Glomerular visceral epithelial cell (primary cell): ENCODE results near the gene ROPN1.
"Not testable (repeated sequence)": the region's sequence is repeated elsewhere in the genome, so short reads cannot be mapped to it uniquely, and the experiment has no call there.

Experiments used
- DNase-seq: peaks from one replicate; pipeline ENCODE4 v3.0.0-alpha.2; 2016; ENCODE audit errors: extremely low spot score

ROPN1 gene

DNA sequence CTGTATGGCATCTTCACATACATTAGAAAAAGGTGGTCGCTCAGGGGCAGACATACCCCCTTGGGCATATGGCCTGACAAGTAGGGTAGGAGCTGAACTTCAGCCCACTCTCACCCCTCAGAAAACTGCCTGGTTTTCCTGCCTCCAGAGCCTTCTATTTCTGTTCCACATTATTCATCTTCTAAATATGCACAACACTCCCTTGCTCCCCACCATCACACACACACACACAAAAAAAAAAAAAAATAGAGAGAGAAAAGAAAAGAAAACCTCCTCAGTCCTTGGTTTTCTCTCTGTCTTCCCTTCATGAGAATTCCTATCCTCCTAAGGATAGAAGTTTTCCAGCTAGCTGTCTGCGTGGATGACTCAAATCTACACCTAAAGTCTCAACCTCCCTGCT is 5.6 kb upstream of the ROPN1 start:
- DNase-seq, result no peak

DNA sequence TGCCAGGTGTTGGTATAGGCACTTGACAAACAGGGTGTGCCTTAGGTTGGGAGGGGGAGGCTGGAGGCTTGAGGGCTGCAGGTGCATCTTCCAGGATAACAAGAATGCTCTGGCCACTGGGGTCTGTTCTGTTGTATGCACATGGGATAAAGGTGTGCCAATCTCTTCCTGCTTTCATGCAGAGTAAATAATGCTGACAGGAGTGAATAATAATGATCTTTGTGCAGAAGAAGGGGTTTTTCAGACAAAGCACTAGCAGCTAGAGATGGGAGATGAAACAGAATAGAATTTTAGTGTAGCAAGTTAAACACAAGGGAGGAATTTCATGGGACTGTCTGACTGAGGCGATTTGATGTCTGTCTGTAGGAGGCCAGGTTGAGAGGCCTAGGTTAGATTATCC is 1.9 kb upstream of the ROPN1 start:
- DNase-seq, result no peak

DNA sequence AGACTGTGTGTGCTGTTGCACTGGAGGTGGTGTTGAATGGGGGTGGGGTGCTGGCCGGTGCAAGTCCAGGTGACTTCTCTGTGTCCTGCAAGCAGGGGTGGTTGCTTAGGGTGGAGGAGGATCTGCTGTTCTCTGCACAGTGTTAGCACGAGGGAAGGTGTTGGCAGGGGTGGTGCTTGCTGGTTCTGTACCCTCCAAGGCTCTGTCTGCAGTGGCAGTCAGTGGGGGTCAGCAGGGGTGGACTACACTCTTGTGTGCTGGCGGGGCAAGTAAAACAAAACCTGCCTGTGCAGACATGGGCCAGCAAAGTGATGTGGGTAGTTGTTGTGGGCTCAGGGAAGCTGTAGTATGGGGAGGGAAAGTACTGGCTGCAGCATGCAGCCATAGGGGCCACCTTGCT is 5.5 kb downstream of the ROPN1 start:
- DNase-seq, result no peak

DNA sequence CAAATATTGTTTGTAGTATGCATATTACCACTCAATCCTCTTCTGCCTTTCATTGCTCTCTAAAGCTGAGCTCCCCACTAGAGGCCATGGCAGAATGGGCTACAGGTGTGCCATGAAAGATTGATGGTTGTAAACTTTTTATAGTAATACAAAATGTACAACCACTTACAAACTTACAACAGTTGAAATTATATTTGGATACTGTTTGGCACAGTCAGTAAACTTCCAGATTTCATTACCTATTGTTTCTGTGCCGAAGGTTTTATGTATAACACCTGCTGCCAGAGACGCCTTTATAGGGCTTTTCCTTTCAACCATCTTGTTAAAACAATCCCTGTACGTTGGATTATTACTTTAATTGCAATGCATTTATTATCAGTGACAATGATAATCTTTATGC is 7.0 kb downstream of the ROPN1 start:
- no peak for DNase-seq

DNA sequence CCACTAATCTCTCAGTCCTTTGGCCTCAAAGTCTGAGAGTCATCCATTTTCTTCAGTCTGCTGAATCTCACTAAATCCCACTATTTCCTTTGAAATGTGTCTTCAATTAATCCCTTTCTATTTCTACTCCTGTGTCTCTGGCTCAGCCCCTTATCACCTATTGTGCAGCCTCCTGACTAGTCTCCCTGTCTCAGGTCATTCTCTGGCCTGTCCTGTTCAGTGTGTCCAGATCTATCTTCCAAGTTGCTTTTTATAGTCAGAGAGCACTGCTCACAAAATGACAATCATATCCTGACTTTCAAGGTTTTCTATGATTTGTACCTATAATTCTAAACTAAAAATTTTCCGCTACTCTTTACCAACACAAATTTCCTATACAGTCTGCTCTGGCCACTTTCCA is 7.6 kb downstream of the ROPN1 start:
- no peak for DNase-seq

DNA sequence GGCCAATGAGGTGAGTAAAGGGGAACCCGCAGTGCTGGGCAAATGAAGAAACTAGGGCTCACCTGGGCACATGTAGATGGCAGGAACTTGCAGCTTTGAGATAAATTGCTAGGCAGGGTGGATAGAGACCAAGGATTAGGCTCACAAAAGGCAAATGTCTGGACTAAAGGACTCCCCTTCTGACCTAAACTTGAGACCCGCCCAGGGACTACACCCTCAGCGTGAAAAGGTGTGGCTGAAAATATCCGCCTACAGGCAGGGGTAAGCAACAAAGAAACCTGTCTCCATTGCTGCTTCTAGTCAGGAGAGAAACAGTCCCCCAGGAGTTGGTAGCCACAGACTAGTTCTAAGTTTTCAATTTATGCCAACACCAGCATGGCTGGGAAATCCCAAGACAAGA is 10.6 kb downstream of the ROPN1 start:
- DNase-seq, result not testable (repeated sequence)

DNA sequence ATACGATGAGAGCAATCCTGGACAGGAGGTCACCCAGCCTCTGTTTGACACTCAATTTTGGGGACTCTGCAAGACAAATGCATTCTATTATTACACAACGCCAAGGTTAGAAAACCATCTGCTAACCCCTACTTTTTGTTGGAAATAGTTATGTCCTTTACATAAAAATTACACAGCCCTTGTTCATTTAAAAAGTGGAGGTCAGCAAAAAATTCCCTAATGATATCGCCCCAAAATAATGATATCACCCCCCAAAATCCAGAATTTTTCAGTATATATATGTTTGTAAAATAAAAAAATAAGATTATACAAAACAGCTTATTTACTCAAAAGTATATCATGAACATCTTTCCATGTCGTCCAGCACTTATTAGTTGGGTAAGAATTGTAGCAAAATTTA is 11.4 kb downstream of the ROPN1 start:
- DNase-seq, result no peak

DNA sequence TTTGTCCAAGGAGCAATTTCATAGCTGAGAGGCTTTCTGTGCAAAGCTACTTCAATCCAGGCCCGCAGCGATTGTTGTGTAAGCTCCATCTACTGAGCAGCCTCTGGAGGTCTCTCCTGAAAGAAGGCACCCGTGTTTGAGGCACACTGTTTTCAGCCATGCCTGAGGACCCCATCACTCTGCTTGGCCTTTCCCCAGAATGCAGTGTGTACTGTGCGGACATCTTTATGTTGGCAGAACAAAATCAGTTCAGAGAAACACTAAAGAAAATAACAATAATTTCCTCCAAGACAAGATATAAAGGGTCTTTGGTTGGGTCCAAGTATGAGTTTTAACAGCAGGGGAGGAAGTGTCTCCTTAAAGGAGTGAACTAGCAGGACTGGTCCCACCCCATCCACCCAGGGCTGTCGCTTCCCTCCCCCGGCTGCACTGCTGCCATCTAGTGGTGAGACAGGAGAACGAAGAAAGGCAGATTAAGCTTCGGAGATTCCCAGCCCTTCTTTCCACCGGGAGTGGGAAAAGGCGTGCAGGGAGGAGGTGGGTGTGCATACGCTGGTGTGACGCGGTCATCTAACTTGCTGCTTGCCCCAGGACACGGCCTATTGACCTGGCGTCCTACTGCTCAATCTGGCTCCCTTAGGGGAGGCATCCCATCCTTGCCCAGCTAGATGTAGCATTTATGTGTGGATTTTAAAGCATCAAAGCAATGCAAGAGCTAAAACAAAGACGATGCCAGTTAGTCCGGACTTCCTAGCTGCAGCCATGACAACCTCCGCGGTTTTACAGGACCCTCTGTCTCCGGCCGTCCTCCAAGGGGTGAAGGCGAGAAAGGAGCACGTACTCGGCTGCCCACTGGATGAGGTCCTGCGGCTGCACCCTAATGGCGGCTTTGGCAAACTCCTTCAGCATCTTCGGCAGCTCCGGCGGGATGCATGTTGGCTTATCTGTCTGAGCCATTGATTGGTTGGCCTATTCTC is 12.1 kb downstream of the ROPN1 start:
- peak; percentile 50 for DNase-seq

DNA sequence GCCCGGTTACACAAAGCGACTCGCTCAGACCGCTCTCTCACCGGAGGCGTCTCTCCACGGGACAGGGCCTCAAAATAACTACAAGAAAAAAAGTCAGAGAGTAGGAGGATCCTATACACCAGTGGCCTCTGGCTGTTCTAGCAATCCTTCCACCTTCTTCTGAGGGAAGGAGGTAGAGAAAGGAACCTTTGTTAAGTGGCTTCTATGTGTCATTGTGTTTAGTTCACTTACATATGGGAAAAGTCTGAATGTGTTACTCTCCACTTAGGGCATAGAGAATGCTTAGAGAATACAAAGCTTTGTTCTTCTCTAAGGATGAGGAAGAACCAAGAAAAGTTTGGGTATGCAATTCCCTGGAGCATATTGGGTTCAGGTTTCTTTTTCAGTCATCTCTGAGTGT is 15.0 kb downstream of the ROPN1 start:
- not testable (repeated sequence) for DNase-seq

DNA sequence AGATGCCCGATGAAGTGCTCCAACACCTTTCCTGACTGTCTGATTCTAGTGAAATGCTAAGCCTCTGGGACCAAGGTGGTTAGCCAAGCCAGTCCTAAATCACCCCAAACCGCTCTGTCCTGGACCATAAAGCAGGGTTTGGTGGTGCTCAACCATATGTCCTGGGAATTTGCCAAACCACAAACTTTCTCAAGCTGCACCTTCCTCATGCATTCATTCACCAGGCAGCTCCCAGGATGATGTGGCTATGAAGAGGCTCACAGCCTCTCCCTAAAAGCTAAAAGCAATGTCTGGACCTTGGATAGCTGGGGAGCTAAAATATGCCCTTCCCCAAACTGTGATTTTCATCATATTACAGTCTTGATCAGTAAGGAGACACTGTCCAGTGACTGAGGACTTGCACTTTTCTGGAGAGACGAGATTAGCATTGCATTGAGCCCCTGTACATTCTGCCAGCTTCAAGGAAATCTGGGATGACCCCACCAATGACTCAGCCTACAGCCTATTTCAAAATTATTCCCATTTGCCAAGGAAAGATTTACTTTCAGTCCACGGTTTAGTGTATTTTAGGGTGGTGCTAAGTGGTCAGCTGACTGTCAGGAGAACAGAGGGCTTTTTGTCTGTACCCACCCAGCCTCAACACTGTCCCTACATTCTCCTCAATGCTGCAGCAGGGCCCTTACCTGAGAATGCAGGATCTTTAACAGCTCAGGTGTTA is 15.6 kb downstream of the ROPN1 start:
- DNase-seq, result peak; percentile 52

DNA sequence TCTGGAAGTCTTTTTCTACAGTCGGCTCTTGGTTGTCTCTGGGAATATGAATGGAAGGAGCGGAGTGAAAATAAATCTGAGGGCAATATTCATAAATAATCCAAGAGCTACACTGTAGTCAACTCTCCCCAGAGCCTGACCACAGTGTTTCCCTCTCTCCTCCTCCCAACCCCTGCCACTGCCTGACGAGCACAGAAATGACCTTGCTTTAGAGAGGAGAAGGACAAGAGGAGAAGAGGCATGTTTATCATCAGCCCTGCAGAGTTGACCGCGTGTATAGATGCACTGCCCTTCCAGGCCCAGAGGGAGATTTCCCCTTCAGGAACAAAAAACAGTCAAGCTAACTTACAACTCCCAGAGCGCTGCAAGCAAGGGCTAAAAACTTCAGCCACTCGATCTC is 16.9 kb downstream of the ROPN1 start:
- DNase-seq, result not testable (repeated sequence)

DNA sequence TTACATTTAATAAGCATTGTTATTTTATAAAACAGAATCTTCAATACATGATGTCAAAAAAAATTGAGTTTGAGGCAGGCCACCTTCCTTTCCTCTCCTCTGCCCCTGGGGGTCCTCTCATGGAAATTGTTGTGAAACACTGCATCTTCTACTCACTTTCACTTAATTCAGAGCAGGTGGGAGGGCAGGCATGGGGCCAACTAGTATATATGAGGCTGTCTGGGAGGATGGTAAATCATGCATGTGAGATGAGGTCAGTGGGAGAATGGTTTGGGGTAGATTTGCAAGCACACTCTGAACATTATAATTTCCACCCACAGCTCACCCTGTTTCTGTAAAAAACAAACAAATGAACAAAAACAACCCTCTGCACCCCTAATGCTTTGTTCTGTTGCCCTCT is 20.5 kb downstream of the ROPN1 start:
- DNase-seq, result no peak

DNA sequence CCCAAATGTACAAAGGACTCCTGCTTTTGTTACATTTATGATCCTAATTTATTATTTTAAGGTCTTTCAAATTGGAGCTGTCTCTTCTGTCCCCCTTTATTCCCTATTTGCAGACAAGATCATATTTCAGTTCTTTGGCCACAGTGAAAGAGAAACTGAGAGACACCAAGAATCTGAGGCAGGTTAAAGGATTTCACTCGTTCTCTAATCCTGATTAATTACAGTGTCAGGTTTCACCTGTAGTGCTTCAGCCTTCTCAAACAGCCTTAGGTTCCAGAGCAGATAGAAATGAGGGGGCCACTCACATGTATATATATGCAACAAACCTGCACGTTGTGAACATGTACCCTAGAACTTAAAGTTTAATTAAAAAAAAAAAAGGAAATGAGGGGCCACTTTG is 24.7 kb downstream of the ROPN1 start:
- not testable (repeated sequence) for DNase-seq

DNA sequence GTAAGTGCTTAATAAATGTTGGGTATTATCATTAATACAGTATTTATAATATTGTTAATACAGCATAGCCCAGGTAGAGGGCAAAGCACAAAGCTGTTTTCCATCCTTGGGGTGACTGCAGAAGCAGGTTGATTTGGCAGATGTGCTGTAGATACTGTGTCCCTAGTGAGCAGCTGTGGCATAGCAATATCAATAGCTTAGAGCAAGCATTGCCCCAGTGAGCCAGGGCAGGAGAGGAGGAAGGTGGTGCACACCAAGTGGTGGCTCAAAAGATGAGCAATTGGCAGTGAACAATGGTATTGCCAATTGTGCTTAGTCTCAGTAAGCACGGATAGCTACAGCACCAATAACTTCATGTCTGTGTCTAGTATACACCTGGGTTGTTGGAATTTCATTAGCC is 25.1 kb downstream of the ROPN1 start:
- DNase-seq, result not testable (repeated sequence)

DNA sequence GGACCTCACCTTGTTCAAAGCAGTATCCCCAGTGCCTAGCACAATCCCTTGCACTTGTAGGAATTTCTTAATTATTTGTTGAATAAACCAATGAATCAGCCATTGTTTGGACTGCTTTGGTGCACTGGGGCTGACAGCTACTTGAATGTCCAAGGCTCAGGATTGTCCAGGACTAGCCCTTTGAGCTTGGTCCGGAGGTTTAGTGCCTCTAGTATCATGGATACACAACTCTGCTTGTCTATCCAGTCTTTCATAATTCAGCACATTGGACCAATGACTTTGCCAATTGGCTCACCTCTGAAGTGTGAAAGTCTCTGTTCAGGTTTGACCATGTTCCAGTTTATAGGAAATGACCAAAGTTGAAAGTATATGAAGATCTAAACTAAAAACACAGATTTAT is 27.1 kb downstream of the ROPN1 start:
- not testable (repeated sequence) for DNase-seq

DNA sequence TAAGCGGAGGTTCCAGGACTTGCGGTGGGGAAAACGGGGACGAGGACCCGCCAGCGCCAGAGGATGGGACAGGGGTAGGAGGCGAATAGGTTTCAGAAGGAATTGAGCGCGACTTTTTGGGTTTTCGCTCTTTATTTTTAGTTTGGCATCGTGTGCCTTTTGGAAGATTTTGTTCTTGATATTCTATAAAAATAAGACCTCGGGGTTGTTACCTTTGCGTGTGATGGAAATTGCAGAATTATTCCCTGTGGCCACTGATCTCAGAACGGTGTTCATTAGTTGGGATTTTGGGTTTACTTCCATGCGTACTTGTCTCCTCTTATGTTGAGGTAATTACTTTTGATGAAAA is 30.4 kb downstream of the ROPN1 start:
- DNase-seq, result no peak

DNA sequence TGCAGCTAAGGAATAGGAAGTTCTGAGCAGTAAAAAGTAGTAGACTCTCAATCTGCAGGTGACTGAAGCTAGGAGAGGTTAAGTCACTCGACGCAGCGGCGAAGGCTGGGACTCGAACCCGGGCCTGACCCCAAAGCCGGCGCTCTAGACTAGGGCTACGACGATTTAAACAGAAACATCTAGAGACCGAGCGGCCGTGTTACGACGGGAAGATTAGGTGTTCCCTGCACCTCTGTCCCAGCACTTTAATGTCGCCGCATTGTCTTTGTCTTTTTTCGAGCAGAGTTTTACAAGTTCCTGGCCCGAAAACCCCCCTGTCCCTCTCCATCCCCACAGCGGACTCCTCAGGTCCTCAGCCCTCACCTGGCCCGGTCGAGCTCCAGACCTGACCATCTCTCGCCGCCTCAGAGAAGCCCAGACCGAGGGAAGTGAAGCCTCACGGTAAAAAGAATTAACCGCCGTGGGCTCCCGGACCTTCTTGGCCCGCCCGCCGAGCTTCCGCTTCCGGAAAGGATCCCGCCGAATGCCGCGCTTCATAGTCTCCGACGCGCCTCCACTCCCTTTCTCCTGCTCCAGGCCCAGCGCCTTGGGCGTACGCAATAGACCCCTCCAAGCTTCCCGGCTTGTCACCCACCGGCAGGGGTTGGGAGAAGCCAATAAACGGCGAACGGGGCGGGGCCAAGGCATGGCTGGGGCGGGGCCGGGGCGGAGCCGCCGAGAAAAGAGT is 31.0 kb downstream of the ROPN1 start, which contains the start of gene CCDC14:
TSS of gene CCDC14 (minus strand) at position 449 of the 727 bp plus-strand sequence. CDS start at position 393, 56 bp downstream.
- peak; percentile 97 for DNase-seq

DNA sequence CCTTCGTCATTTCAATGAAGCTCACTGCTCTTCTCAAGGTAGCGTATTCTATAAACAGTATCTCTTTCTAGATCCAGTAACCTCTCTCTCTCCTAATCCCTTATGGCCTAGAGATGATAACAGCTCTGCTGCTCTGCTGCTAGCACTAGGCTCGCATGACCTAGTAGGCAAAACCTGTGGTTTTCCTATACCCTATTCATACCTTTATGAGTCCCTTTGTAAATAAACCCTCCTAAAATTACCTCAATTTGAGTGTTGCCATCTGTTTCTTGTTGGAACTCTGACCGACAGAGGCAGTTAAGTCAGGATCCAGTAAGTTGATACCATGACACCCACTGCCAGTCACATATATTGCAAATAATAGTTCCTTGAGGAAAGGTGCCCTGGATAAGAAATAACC is 38.2 kb downstream of the ROPN1 start:
- no peak for DNase-seq

DNA sequence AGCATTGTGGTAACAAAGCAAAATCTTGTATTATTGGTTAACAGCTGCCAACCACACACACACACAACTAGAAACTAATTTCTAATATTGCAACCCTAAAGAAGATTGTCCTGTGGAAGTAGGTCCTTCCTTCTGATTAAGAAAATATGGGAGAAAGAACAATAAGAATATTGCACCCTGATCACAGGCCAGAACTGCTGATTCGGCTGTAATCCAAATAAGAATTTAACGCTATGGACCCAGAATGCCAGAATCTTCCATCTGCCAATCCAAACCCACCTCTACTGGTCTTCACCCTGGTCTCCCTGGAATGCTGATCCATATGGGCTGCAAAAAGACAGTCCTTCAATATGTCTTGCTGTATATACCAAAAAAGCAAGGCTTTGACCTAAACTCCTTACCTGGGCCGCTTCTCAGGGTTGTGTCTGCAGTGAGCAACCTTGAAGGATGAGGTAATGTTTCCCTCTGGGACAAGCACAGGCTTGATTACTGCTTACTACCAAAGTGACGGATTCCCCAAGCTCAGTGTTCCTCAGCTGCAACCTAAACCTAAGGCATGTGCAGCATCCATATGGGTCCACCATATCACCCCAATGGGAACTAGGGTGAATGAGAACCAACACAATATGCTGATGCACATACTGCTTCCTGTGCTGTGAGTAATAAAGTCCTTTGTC is 38.9 kb downstream of the ROPN1 start:
- no peak for DNase-seq

DNA sequence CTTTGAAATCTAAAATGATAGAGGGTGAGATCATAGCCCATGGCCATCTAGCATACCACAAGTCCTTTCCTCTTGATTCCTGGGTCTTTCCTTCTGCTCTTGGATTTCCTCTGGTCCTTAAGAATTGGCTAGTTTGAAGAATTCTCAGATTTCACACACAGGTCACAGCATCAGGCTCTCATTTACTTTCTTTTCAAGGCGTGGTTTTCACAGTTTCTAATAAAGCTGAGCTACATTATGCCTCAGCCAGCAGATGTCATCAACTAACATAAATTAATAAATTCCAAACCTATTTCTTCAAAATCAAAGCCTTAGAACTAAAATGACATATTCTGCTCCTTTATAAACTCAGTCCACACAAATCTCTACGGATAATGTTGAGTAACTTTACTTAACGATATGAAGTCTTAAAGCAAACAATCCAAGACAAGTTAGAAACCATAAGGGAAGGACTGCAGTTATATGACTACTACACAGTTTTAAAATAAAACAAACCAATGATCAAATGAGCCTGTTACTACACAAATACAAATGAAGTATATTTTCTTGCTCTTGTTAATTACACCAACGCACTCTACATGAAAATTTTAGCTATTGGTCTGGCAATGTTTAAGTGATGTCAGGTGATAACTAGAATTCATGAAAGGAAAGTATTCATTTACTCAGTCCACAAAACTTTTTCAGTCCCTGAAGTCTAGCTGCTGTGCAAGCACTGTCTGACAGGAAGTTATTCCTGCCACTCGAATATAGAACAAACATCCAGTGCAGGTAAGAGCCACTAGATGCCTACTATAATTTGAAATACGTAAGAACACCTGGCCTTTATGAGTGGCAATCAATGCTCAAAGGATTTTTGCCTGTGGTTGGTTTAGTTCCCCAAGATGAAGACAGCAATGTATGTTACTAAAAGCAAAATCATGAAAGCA is 40.1 kb downstream of the ROPN1 start:
- no peak for DNase-seq

DNA sequence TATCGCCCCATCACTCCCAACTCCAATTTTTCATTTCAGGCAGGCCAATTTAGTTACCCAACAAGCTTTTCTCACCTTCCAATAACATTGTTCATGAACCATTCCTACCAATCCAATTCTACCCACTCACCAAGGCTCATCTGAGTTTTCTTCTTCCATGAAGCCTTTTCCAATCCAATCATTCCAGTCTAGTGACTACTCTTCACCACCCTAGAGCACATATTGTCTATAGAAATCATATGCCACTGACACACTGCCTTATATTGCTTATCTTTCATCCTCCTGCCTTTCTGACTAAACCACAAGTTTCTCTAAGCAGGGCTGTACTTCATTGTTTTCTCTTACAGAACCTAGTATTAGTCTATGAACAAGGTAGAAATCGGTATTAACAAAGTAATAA is 42.3 kb downstream of the ROPN1 start:
- no peak for DNase-seq
